K562 (cell line): ENCODE data around the gene SYT3. TPM values are rescaled to one million over a fixed set of nuclear protein-coding genes. Genes with fewer than 3 reads are reported as not detected.

Experiments used
- ASH1L ChIP-seq: fragments of 450-650 bp; IDR thresholded peaks from 2 replicates; pipeline ENCODE4 v1.6.1; 2018; ENCODE audit warnings: borderline replicate concordance, mild to moderate bottlenecking, low read depth; ENCODE audit not compliant: partially characterized antibody
- CC2D1A ChIP-seq: fragments of 450-650 bp; IDR thresholded peaks from 2 replicates; pipeline ENCODE4 v1.6.1; 2017; ENCODE audit warnings: mild to moderate bottlenecking
- ELF4 ChIP-seq: fragments of 450-650 bp; formaldehyde crosslinking; IDR thresholded peaks from 2 replicates; pipeline ENCODE4 v1.4.0; 2022; ENCODE audit warnings: missing genetic modification characterization
- ESRRB ChIP-seq: fragments of 250-450 bp; sonication (Bioruptor Pico); IDR thresholded peaks from 2 replicates; pipeline ENCODE4 v1.5.0; 2020; ENCODE audit warnings: mild to moderate bottlenecking, moderate library complexity, borderline replicate concordance
- FOXK2 ChIP-seq, 2 experiments: fragments of 450-650 bp; IDR thresholded peaks in 1 of 2; conservative IDR thresholded peaks in 1 of 2; 2 replicates each; pipeline ENCODE4 v1.6.1; 2016; ENCODE audit warnings: low read depth in 2 of 2, mild to moderate bottlenecking in 1 of 2
- FOXM1 ChIP-seq, 2 experiments: fragments of 450-650 bp in 1 of 2; sonication (generic) in 1 of 2; formaldehyde crosslinking in 1 of 2; IDR thresholded peaks; 2 replicates each; pipeline versions ENCODE4 v1.6.1 to v1.9.0; 2017 to 2022; ENCODE audit warnings: low read depth in 2 of 2, mild to moderate bottlenecking in 2 of 2, missing genetic modification reagents in 1 of 2, moderate library complexity in 1 of 2
- JUND ChIP-seq, 2 experiments: IDR thresholded peaks; 2 replicates in 1 of 2; 3 replicates in 1 of 2; pipeline ENCODE4 v1.6.1; 2011; ENCODE audit warnings: borderline replicate concordance in 2 of 2, low read depth in 2 of 2, low read length in 2 of 2, improper control_type of control experiment in 1 of 2, missing biosample characterization in 1 of 2, missing genetic modification characterization in 1 of 2, missing genetic modification reagents in 1 of 2
- KDM1A ChIP-seq, 2 experiments: fragments of 450-650 bp; IDR thresholded peaks; 2 replicates each; pipeline ENCODE4 v1.6.1; 2016; ENCODE audit warnings: mild to moderate bottlenecking in 2 of 2
- MAZ ChIP-seq, 2 experiments: fragments of 450-650 bp in 1 of 2; sonication (generic) in 1 of 2; formaldehyde crosslinking; IDR thresholded peaks in 1 of 2; conservative IDR thresholded peaks in 1 of 2; 2 replicates each; pipeline versions ENCODE4 v1.4.0 to v1.5.0; 2020; ENCODE audit warnings: mild to moderate bottlenecking in 1 of 2, missing genetic modification reagents in 1 of 2
- MEF2D ChIP-seq: conservative IDR thresholded peaks from 2 replicates; pipeline ENCODE4 v1.6.1; 2016; ENCODE audit warnings: low read depth, missing genetic modification characterization, missing compliant biosample characterization
- MIER1 ChIP-seq: fragments of 450-650 bp; IDR thresholded peaks from 2 replicates; pipeline ENCODE4 v1.6.1; 2016; ENCODE audit warnings: antibody characterized with exemption, mild to moderate bottlenecking, low read depth
- NFIX ChIP-seq: fragments of 250-450 bp; sonication (Bioruptor Pico); IDR thresholded peaks from 2 replicates; pipeline ENCODE4 v1.4.0; 2020; ENCODE audit warnings: low read depth, mild to moderate bottlenecking, moderate library complexity
- PHB ChIP-seq: fragments of 250-450 bp; sonication (Bioruptor Pico); IDR thresholded peaks from 2 replicates; pipeline ENCODE4 v1.5.0; 2021
- POU5F1 ChIP-seq: fragments of 150-350 bp; IDR thresholded peaks from 2 replicates; pipeline ENCODE4 v1.6.1; 2014; ENCODE audit warnings: borderline replicate concordance, low read length, low read depth, mild to moderate bottlenecking; ENCODE audit not compliant: partially characterized antibody
- TSC22D4 ChIP-seq: fragments of 450-650 bp; IDR thresholded peaks from 2 replicates; pipeline ENCODE4 v1.6.1; 2016; ENCODE audit warnings: missing genetic modification characterization, missing biosample characterization, control low read depth
- ZFX ChIP-seq: sonication (generic); formaldehyde crosslinking; IDR thresholded peaks from 2 replicates; pipeline ENCODE4 v1.8.0; 2022; ENCODE audit warnings: mild to moderate bottlenecking, missing genetic modification reagents, moderate library complexity
- ZKSCAN3 ChIP-seq: fragments of 250-450 bp; sonication (Bioruptor Pico); IDR thresholded peaks from 2 replicates; pipeline ENCODE4 v1.4.0; 2020
- polyA plus RNA-seq, 8 experiments: library from polyadenylated mRNA; depleted of rRNA in 4 of 8; stranded (reverse) in 5 of 8; unstranded in 3 of 8; fragments of >200 nt; fragmentation: Nextera tagmentation in 2 of 8; fragmentation: Illumina TruSeq in 1 of 8; extraction: Ambion mirVana in 2 of 8; extraction: Trizol in 1 of 8; gene quantifications; 2 replicates each; pipeline versions ENCODE4 v1.2.1 to v1.2.3, GENCODE V29; 2011 to 2014; ENCODE audit warnings: inconsistent platforms in 1 of 8, missing spikeins in 1 of 8
- total RNA-seq, 7 experiments: library from RNA; depleted of rRNA in 6 of 7; stranded (reverse); fragments of >200 nt in 6 of 7; fragmentation: Illumina TruSeq in 2 of 7; extraction: Trizol in 2 of 7; gene quantifications; 2 replicates each; pipeline versions ENCODE4 v1.2.1 to v1.2.3, GENCODE V29; 2011 to 2021; ENCODE audit warnings: low replicate concordance in 1 of 7
- TF ChIP-seq, protein P1 (sequence below): fragments of 450-650 bp; IDR thresholded peaks from 2 replicates; pipeline ENCODE4 v1.6.1; 2017; ENCODE audit warnings: antibody characterized with exemption
- TF ChIP-seq, protein P2 (sequence below): sonication (generic); formaldehyde crosslinking; IDR thresholded peaks from 2 replicates; pipeline ENCODE4 v1.8.1; 2023; ENCODE audit warnings: mild to moderate bottlenecking, missing genetic modification reagents
- TF ChIP-seq, protein P3 (sequence below): fragments of 250-450 bp; sonication (Bioruptor Pico); IDR thresholded peaks from 2 replicates; pipeline ENCODE4 v1.9.0; 2021; ENCODE audit warnings: mild to moderate bottlenecking, inconsistent platforms

SYT3 gene
- total and polyA plus RNA-seq, 9 of the 15 experiments (the other 6 are each of a cell fraction or from before 2014, with no cell fraction given) = 0.36 to 2.0 (median 0.54) TPM; not detected in 2

DNA sequence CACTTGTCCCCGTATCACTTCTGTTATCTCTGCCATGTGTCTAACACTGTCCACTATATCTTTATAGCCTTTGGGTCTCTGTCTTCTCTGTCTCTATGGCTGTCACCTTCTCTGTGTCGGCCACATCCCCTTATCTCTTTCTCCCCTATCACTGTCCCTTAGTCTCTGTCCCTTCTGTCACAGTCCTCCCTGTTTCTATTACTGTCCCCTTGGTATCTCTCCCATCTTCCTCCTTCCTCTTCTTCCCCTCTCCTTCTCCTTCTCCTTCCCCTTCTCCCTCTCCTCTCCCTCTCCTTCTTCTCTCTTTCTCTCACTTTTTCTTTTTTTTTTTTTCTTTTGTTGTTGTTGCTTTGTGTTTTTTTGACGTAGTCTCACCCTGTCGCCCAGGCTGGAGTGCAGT lies 36.7 kb downstream of the SYT3 start (continued):
- TF ChIP-seq, protein P1, sequence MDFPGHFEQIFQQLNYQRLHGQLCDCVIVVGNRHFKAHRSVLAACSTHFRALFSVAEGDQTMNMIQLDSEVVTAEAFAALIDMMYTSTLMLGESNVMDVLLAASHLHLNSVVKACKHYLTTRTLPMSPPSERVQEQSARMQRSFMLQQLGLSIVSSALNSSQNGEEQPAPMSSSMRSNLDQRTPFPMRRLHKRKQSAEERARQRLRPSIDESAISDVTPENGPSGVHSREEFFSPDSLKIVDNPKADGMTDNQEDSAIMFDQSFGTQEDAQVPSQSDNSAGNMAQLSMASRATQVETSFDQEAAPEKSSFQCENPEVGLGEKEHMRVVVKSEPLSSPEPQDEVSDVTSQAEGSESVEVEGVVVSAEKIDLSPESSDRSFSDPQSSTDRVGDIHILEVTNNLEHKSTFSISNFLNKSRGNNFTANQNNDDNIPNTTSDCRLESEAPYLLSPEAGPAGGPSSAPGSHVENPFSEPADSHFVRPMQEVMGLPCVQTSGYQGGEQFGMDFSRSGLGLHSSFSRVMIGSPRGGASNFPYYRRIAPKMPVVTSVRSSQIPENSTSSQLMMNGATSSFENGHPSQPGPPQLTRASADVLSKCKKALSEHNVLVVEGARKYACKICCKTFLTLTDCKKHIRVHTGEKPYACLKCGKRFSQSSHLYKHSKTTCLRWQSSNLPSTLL = 0 out of 2 replicates have a peak, but pooled peaks have one; percentile 23
- no peak for TF ChIP-seq ESRRB
- peak; percentile 63 to 64; a peak in 3 of 4 replicates for TF ChIP-seq KDM1A (IDR thresholded peaks at IDR 0.05)
- TF ChIP-seq JUND (IDR thresholded peaks at IDR 0.05; ENCODE audit: borderline replicate concordance, low read depth, low read length) = peak; percentile 27; the same call in 1 of the 2 replicates
- peak; percentile 34; the same call in 1 of the 3 replicates for TF ChIP-seq JUND (tag; IDR thresholded peaks at IDR 0.05; ENCODE audit: borderline replicate concordance, low read depth, low read length)
- peak; percentile 70; the same call in 1 of the 2 replicates for TF ChIP-seq CC2D1A
- peak; percentile 85; the same call in 1 of the 2 replicates for TF ChIP-seq ELF4 (CRISPR knock-in tag)
- peak; percentile 81; the same call in 1 of the 2 replicates for TF ChIP-seq MEF2D
- peak; percentile 39; the same call in 1 of the 2 replicates for TF ChIP-seq FOXM1 (IDR thresholded peaks at IDR 0.05; ENCODE audit: low read depth)
- TF ChIP-seq FOXM1 (CRISPR knock-in tag; IDR thresholded peaks at IDR 0.05; ENCODE audit: low read depth) = no peak
- TF ChIP-seq, protein P2, sequence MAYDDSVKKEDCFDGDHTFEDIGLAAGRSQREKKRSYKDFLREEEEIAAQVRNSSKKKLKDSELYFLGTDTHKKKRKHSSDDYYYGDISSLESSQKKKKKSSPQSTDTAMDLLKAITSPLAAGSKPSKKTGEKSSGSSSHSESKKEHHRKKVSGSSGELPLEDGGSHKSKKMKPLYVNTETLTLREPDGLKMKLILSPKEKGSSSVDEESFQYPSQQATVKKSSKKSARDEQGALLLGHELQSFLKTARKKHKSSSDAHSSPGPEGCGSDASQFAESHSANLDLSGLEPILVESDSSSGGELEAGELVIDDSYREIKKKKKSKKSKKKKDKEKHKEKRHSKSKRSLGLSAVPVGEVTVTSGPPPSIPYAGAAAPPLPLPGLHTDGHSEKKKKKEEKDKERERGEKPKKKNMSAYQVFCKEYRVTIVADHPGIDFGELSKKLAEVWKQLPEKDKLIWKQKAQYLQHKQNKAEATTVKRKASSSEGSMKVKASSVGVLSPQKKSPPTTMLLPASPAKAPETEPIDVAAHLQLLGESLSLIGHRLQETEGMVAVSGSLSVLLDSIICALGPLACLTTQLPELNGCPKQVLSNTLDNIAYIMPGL (CRISPR knock-in tag) = no peak
- peak; percentile 57; the same call in 1 of the 2 replicates for TF ChIP-seq MIER1
- TF ChIP-seq ASH1L = peak; percentile 56
- peak in 1 of 2 experiments; percentile 5; a peak in 1 of 4 replicates for TF ChIP-seq MAZ (CRISPR knock-in tag; conservative IDR thresholded peaks at IDR 0.05 in 1 of 2, IDR thresholded peaks at IDR 0.05 in 1 of 2)
- no peak for TF ChIP-seq PHB
- no peak for TF ChIP-seq NFIX (CRISPR knock-in tag)
- no peak for TF ChIP-seq POU5F1
- TF ChIP-seq ZFX = no peak
- peak; percentile 62 to 72 for TF ChIP-seq FOXK2 (conservative IDR thresholded peaks at IDR 0.05 in 1 of 2, IDR thresholded peaks at IDR 0.05 in 1 of 2; ENCODE audit: low read depth in 2 of 2)
- no peak for TF ChIP-seq ZKSCAN3
- TF ChIP-seq, protein P3, sequence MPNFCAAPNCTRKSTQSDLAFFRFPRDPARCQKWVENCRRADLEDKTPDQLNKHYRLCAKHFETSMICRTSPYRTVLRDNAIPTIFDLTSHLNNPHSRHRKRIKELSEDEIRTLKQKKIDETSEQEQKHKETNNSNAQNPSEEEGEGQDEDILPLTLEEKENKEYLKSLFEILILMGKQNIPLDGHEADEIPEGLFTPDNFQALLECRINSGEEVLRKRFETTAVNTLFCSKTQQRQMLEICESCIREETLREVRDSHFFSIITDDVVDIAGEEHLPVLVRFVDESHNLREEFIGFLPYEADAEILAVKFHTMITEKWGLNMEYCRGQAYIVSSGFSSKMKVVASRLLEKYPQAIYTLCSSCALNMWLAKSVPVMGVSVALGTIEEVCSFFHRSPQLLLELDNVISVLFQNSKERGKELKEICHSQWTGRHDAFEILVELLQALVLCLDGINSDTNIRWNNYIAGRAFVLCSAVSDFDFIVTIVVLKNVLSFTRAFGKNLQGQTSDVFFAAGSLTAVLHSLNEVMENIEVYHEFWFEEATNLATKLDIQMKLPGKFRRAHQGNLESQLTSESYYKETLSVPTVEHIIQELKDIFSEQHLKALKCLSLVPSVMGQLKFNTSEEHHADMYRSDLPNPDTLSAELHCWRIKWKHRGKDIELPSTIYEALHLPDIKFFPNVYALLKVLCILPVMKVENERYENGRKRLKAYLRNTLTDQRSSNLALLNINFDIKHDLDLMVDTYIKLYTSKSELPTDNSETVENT (CRISPR knock-in tag) = no peak
- TF ChIP-seq TSC22D4 = 0 out of 2 replicates have a peak, but pooled peaks have one; percentile 18
